Sigmoid colon (tissue), 7 donors: Measurements from ENCODE around the gene TMEM247. TPM values are rescaled to one million over a fixed set of nuclear protein-coding genes. Genes with fewer than 3 reads are reported as not detected.

ENCODE experiments used
- polyA plus RNA-seq, 3 donors: library from polyadenylated mRNA; stranded (reverse); fragments of 200-250 nt; gene quantifications; one replicate each; pipeline ENCODE4 v1.2.3, GENCODE V29; 2013
- small RNA-seq, 3 donors: library from RNA; depleted of rRNA; stranded (forward); fragments of <200 nt; gene quantifications; one replicate each; pipeline ENCODE3, GENCODE V24; 2016
- total RNA-seq, 4 donors: library from RNA; depleted of rRNA; stranded (reverse); fragments of >200 nt; gene quantifications; one replicate each; pipeline ENCODE4 v1.1.0, GENCODE V29; 2016
- donor health status: healthy with polysubstance abuse.
- donor health status: Bipolar disorder and iron deficiency.
- donor health status: healthy.

The TMEM247 gene
- total and polyA plus RNA-seq, 7 donors = not detected

Small RNA genes lying within 50 kb of the gene (small RNA-seq; reads per million reads assigned to genes)
- gene RN7SL817P = 0 reads per million in 3 donors

Other genes starting within 250 kb of the TMEM247 start
- 10 to 100 TPM; 56.8 to 97.8 (median 61.1) TPM for gene EPAS1, start 182.2 kb upstream of the TMEM247 start, total RNA-seq
- 10 to 100 TPM; 57.8 to 82.8 (median 64.3) TPM for gene EPAS1, start 182.2 kb upstream of the TMEM247 start, polyA plus RNA-seq
- gene RHOQ, start 62.9 kb downstream of the TMEM247 start, total RNA-seq = 100 to 1,000 TPM; 124 to 146 (median 136) TPM
- 10 to 100 TPM; 17.1 to 37.2 (median 24.7) TPM for gene RHOQ, start 62.9 kb downstream of the TMEM247 start, polyA plus RNA-seq
- 1 to 10 TPM; 1.9 to 7.1 (median 3.6) TPM for gene ATP6V1E2, start 63.0 kb downstream of the TMEM247 start, total RNA-seq
- gene ATP6V1E2, start 63.0 kb downstream of the TMEM247 start, polyA plus RNA-seq = 1 to 10 TPM; 1.8 to 4.3 (median 2.1) TPM
- gene PIGF, start 137.5 kb downstream of the TMEM247 start, total RNA-seq = 10 to 100 TPM in 2 of 4 donors, 1 to 10 TPM in 2; 5.4 to 13.2 (median 10.8) TPM
- gene PIGF, start 137.5 kb downstream of the TMEM247 start, polyA plus RNA-seq = 10 to 100 TPM; 10.2 to 23.0 (median 18.3) TPM
- gene CRIPT, start 137.7 kb downstream of the TMEM247 start, total RNA-seq = 10 to 100 TPM; 15.1 to 30.1 (median 22.1) TPM
- 10 to 100 TPM in 2 of 3 donors, 1 to 10 TPM in 1; 6.9 to 22.4 (median 17.4) TPM for gene CRIPT, start 137.7 kb downstream of the TMEM247 start, polyA plus RNA-seq
- gene SOCS5, start 219.7 kb downstream of the TMEM247 start, total RNA-seq = 10 to 100 TPM; 39.0 to 59.0 (median 49.1) TPM
- gene SOCS5, start 219.7 kb downstream of the TMEM247 start, polyA plus RNA-seq = 1 to 10 TPM; 3.9 to 7.8 (median 7.4) TPM